Hematopoietic multipotent progenitor cell treated with erythropoietin and hydrocortisone succinate and interleukin-3 and kit ligand, for 17 days (in vitro differentiated cells): ENCODE data around the gene KRTDAP.
"Not testable (repeated sequence)": the region's sequence is repeated elsewhere in the genome, so short reads cannot be mapped to it uniquely, and the experiment has no call there.

Experiments
- DNase-seq: peaks from one replicate; pipeline ENCODE4 v3.0.0-alpha.2; 2015; ENCODE audit warnings: low spot score

Gene KRTDAP

GRCh38 chr19:35484252-35485036 is 5.8 kb downstream of the KRTDAP start:
- no peak for DNase-seq

DNA sequence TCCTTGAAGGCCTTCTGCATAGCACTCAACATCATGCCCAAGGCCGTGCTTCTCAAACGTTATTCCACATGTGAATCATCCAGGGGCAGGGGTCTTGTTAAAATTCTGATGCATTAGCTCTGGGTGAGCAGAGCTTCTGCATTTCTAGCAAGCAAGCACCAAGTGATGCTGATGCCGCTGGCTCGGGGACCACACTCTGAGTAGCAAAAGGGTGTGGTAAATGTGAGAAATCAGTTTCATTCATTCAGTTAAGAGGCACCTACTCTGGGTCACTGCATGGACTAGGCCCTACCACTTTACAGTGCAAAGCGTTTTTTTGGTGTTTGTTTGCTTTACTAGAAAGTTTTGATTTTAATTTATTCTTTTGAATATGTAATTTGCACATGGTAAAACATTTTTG is 7.2 kb downstream of the KRTDAP start:
- DNase-seq = no peak

DNA sequence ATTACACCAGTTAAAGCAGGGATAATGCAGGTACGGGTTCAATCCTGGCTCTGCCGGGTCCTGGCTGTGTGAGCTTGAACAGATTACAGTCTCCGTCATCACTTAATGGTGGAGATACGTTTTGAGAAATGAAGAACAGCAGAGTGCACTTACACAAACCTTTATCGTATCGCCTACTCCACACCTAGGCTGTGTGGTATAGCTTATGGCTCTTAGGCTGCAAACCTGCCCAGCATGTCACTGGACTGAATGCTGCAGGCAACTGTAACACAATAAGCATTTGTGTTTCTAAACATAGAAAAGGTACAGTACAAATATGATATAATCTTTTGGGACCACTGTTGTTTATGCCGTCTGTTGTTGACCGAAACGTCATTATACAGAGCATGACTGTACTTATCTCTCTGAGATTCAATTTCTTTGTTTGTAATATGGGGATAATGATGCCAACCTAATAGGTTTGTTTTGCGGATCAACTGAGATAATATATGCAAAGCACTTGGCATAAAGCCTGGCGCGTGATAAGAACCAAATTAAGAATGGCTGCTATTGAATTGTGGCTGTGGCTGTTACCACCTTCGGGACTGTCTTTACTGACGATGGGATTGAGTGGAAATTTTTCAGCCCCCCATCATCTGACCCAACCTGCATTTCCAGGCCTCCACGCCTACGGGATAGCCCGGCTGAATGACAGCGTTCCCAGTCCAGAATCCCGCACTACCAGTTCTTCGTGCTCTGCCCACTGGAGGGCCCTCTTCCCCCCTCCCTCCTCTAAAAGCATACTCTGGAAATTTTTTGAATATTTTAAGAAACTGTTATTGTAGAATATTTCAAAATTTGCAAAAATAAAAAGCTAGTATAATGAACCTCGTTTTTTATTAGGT is 11.2 kb downstream of the KRTDAP start:
- DNase-seq = no peak

DNA sequence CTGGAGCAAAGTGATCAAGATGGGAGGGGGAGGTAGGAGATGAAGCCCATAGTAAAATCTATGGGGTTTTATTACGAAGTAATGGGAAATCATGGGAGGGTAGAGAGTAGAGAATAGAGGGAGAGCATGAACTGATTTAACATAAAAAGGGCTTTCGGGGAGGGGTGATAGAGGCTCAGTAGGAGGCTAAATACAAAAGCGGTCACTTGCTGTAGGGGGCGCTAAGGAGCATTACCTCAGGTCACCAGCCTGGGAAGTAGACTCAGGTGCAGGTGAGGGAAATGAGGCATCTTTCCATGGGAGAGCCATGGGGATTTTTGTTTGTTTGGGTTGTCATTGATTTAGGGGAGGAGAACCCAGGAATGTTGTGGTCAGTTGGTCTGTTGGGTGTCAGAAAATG is 14.1 kb downstream of the KRTDAP start:
- no peak for DNase-seq

DNA sequence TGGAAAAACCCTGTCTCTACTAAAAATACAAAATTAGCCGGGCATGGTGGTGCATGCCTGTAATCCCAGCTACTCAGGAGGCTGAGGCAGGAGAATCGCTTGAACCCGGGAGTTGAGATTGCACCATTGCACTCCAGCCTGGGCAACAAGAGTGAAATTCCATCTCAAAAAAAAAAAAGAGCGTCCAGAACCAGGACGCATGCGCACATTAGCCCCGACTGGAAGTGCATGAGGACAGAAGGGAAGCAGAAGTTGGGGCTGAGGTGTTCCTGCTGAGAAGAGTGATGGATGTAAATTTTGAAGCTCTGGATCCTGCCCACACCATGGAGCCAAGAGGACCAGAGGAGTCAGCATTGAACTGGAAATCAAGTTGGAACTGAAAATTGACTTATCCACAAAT is 15.7 kb downstream of the KRTDAP start:
- not testable (repeated sequence) for DNase-seq

DNA sequence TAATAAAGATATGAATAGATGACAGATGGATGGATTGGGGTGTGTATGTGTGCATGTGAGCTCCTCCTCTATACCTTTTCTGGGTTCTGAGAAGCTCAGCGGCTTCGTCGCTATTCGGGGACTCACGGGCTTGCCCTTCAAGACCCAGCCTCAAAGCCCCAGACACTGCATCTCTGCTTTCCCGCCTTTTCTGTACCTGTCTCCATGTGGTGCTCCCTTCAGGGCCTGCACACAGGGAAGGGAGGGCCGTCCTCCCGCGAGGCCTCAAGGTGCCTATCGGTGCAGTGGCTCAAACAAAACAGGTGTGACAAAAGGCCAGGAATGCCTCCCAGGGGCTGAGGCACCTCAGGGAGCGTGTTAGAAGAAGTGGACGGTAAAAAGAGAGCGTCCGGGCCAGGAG is 16.2 kb downstream of the KRTDAP start:
- DNase-seq = no peak

- no peak for DNase-seq
Observed at GRCh38 chr19:35471946-35472345, 18.3 kb downstream of the KRTDAP start.

DNA sequence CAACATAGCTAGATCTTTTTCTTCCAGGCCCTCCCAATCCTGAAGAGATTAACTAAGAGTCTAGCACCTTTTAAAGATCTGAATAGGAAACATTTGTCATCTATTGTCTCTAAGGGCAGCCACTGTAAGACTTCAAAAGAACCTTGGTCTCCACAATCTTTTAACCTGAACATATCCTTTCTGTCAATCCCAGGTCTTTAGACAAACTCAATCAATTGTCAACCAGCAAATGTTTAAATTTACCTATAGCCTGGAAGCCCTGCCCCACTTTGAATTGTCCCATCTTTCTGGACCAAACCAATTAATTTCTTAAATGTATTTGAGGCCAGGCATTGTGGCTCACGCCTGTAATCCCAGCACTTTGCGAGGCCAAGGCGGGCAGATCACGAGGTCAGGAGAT is 19.2 kb downstream of the KRTDAP start:
- DNase-seq = not testable (repeated sequence)

GRCh38 chr19:35470128-35470527 is 20.1 kb downstream of the KRTDAP start:
- no peak for DNase-seq

DNA sequence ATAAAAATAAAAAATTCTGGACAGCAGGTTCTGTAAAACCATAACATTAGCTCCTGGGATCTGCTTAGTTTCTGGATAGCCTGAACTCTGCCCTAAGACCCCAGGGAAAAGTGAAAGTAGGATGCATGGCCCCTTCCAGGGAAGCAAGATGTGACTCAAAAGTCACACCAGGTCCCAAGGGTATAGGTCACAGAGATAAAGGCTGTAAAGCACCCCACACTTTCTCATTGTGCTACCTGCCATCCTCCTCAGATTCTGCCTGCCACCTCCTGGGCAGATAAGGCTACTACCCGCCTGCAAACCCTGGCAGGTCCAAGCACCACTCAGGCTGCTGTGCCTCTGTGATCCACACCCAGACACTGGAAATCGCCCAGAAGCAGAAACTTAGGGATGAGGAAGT is 21.6 kb downstream of the KRTDAP start:
- no peak for DNase-seq

DNA sequence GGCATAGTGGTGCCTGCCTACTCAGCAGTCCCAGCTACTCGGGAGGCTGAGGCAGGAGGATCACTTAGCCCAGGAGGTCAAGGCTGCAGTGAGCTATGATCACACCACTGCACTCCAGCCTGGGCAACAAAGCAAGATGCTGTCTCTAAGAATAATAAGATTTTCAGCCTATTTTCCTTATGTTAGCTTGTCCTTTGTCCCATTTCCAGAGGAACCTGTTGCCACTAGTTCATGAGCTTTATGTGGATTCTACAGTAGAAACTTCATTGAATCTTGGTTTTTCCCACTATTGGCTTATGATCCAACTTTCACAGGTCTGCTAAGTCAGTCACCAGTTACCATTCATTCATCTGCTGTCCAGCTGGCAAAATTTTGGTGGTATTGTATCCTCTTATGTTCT is 24.0 kb downstream of the KRTDAP start:
- no peak for DNase-seq

GRCh38 chr19:35462956-35463355 is 27.3 kb downstream of the KRTDAP start:
- not testable (repeated sequence) for DNase-seq

DNA sequence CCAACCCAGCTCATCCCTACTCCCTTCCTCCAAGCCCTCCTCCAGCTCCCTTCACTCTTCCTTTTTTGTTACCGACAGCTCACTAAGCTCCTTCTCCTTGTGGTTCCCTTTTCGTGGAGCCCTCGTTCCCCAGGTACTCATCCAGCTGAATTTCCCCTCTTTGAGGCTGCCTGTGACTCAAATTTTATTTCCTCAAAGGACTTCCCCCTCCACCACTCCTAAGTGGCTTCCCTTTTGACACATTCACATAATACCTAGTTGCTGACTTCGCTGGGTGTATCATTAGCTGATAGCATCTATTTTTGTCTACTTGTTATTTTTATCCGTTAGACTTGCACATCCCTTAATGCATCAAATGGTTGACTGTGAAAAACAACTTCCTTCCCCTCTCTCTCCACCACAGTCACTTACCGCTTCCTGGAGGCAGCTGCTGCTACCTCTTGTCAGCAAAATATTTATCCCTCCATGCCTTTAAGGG is 27.7 kb downstream of the KRTDAP start:
- no peak for DNase-seq

DNA sequence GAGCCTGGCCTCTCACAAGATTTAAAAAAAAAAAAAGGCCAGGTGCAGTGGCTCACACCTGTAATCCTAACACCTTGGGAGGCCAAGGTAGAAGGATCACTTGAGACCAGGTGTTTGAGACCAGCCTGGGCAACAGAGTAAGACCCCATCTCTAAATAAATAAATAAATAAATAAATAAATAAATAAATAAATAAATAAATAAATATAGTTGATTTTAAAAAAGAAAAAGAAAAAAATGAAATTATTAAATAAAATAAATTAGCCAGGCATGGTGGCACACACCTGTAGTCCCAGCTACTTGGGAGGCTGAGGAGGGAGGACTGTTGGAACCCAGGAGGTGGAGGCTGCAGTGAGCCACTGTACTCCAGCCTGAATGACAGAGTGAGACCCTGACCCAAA is 28.5 kb downstream of the KRTDAP start:
- not testable (repeated sequence) for DNase-seq

- no peak for DNase-seq
Observed at GRCh38 chr19:35461060-35461459, 29.2 kb downstream of the KRTDAP start.

- no peak for DNase-seq
Observed at GRCh38 chr19:35460608-35461007, 29.7 kb downstream of the KRTDAP start.

- DNase-seq = no peak
Observed at GRCh38 chr19:35459414-35460082, 30.7 kb downstream of the KRTDAP start.

DNA sequence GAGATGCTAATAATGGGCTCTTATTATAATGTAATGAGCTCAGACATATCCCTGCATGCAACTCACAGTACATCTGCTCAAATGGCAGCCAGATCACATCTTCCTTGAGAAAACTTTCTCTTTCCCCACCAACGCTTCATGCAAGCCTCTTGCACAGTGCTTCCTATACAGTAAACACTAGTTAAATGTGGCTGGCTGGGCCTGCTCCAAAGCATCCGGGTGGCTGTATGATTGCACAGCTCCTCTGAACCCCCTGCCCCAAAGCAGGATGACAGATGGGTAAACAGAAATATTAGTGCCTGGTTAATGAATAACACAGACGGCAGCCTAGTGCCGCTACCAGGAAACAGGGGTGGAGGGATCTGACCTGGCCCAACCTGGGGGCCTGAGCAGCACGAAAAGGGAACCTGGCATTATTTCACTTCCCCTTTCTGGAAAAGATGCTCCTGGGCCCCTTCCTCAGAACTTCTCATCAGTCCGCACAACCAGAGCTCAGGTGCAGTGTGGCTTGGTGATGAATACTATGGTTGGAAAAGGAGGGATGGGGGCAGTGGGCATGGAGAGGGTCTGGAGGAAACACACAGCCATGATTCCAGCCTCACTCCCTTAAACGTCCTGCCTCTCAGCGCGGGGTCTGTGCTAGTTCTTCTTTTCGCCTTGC is 31.4 kb downstream of the KRTDAP start:
- no peak for DNase-seq

- no peak for DNase-seq
Observed at GRCh38 chr19:35458192-35458591, 32.1 kb downstream of the KRTDAP start.

- no peak for DNase-seq
Observed at GRCh38 chr19:35457173-35457572, 33.1 kb downstream of the KRTDAP start.

- DNase-seq = no peak
Observed at GRCh38 chr19:35455616-35456201, 34.6 kb downstream of the KRTDAP start.

DNA sequence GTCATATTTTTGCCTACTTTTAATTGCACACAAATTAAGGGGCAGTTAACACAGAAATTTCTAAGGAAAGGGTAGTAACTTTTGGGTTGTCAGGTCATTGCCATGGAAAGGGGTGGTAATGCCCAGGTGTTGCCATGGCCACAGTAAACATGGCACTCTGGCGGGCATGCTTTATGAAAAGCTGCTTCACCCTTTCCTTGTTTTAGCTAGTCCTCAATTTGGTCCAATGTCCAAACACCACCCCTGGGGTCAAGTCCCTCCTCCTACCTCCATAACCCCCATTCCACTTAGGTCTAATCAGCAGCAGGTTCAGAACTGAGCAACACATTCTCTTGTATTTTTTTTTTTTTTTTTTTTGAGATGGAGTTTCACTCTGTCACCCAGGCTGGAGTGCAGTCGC is 35.6 kb downstream of the KRTDAP start:
- DNase-seq = no peak
